ENCODE data around the gene LHFPL2.

- TF ChIP-seq CTCF (IDR thresholded peaks at IDR 0.05) (no peak), POLR2A (IDR thresholded peaks at IDR 0.05) (no peak)
These were observed 88.3 kb downstream of the LHFPL2 start for GRCh38 chr5:78560000-78560855.

All from uterus (tissue), 2 donors.